ENCODE measurements around the gene RSKR. TPM values are rescaled to one million over a fixed set of nuclear protein-coding genes. Genes with fewer than 3 reads are reported as not detected.
A peak's percentile ranks its signal among the peaks of the same experiment; 100 is the strongest.
"Not testable (repeated sequence)": the region's sequence is repeated elsewhere in the genome, so short reads cannot be mapped to it uniquely, and the experiment has no call there.

Gene RSKR
- total RNA-seq, 1 donor from 2014 or later = 26.8 TPM

DNA sequence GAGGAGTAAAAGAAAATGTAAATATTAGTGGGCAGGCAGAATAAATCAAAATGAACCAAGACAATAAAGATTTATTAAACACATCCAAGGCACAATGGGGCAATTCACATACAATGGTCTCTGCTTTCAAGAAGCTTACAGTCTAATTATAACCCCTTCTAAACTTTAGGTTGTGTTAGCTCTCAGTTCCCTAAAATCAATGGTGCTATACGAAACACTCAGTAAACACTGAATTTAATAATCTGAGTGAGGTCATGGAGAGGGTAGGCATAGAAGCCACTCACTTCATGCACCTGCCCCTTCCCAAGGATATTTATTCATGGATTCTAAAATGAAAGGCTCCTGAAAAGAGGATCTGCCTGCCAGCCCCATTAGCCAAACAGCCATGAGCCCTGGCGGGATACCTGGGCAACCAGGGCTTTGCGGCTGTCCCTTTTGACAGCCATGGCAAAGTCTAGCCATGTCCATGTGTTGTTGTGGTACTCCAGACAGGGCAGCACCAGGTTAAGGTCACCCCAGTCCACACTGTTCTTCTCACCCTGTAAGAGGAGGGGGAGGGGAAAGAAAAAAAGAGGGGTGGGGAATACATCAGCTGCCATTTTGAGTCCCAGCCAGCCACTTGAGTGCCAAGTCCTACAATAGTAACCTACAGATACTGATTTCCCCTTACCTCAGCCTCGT is 1.4 kb upstream of the RSKR start:
- Mint-ChIP-seq H3K27me3 (no peaks in the 10 kb centered on the region), H3K4me1 (peaks cover 38% of the 10 kb centered on the region), H3K4me3 (no peak overlapping the region), H3K27ac (peak overlapping the region; percentile 46), H3K36me3 (ENCODE audit: low read depth) (peaks cover 73% of the 10 kb centered on the region), H3K9me3 (no peaks in the 10 kb centered on the region)
- no peak for DNase-seq
- ChIA-PET CTCF (interaction anchor here (1.2 kb wide), 1 partner anchor 120 kb away, joined by 4 read pairs; no protein-coding TSS in a partner anchor), POLR2A (interaction anchor here (1.6 kb wide), 1 partner anchor 16 kb away, joined by 8 read pairs; no protein-coding TSS in a partner anchor)
- intact Hi-C loops (cut with micrococcal nuclease) = no loop called here
- TF ChIP-seq, protein P1, sequence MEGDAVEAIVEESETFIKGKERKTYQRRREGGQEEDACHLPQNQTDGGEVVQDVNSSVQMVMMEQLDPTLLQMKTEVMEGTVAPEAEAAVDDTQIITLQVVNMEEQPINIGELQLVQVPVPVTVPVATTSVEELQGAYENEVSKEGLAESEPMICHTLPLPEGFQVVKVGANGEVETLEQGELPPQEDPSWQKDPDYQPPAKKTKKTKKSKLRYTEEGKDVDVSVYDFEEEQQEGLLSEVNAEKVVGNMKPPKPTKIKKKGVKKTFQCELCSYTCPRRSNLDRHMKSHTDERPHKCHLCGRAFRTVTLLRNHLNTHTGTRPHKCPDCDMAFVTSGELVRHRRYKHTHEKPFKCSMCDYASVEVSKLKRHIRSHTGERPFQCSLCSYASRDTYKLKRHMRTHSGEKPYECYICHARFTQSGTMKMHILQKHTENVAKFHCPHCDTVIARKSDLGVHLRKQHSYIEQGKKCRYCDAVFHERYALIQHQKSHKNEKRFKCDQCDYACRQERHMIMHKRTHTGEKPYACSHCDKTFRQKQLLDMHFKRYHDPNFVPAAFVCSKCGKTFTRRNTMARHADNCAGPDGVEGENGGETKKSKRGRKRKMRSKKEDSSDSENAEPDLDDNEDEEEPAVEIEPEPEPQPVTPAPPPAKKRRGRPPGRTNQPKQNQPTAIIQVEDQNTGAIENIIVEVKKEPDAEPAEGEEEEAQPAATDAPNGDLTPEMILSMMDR (IDR thresholded peaks at IDR 0.05) = no peak
- ATAC-seq (ENCODE audit: low read depth) = peak; percentile 56

DNA sequence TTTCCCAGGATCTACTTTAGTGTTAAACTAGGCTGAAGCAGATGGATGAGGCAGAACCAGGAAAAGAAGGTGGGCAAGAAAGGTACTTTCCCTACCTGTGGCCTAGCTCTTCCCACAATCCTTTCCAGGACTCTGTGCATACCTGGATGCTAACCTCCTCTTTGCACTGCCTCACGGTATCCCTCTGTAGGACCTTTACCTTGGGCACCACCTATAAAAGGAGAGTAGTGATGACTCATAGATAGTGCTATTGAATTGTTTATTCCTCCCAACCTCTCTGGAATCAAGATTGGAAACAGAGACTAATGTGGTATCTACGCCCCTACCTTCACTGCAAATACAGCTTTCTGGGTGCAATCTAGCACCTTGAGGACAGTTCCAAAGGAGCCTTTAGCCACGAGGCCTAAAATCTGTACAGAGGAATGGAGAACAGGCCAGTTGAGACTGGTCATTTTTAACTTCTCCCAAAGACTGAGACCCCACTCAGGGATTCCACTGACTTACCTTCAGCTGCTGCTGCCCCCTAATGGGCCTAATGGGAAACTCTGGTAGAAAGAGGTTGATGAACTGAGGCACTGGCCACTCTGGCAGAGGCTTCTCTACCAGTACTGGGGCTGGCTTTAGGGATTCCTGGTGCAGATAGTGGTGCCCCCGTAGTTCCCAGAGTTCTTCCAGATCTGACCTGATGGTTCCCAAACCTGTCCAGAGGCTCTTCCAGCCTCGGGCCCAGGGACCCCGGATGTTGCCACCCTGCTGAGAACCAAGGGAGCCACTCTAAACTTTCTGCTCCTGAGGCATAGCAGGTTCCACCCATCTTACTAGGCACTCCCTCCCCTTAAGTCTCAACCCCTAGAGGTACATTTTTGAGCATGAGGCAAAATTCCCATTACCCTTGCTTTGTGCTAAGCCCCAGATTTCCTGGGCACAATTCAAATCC is 781 bp downstream of the RSKR start:
- peak; percentile 54 for ATAC-seq (ENCODE audit: low read depth)
- POLR2A ChIA-PET = interaction anchor here (0.7 to 1.4 kb wide), 3 partner anchors 14 to 67 kb away, joined by 3 to 6 read pairs (median 5); no protein-coding TSS in a partner anchor
- CTCF ChIA-PET = interaction anchor here (0.7 to 4.7 kb wide), 19 partner anchors 8 to 197 kb away, joined by 3 to 66 read pairs (median 4); partner anchors contain the start of genes ALDOC and SPAG5
- TF ChIP-seq, protein P1 (IDR thresholded peaks at IDR 0.05) = no peak
- DNase-seq = peak; percentile 26
- no peaks in the 10 kb centered on the region for H3K9me3 Mint-ChIP-seq
- H3K4me1 Mint-ChIP-seq = peaks cover 38% of the 10 kb centered on the region
- peak overlapping the region; percentile 38 for H3K27ac Mint-ChIP-seq
- H3K4me3 Mint-ChIP-seq = no peak overlapping the region
- H3K27me3 Mint-ChIP-seq = no peaks in the 10 kb centered on the region
- H3K36me3 Mint-ChIP-seq (ENCODE audit: low read depth) = peaks cover 60% of the 10 kb centered on the region
- intact Hi-C loops (cut with micrococcal nuclease) = loop anchor here (1.0 to 5.0 kb wide), 4 partner anchors 41 to 119 kb away; partner anchors contain the start of genes PIGS and UNC119

DNA sequence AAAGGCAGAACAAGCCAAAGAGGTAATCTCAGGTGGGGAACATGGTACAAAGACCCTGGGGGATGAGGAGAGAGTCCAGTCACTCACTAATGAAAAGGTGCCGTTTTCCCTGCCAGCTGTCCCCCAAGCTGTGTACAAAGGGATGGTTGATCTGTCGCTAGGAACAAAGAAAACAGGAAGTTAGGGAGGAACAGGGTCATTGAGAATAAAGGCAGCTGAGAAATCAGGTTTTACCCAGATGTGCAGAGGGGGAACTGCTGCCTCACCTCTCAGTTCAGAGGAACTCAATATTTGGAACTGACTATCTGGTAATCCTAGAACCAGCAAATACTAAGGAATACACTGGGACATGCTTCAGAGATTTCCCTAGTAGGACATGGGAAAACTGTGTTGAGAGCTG is 1.5 kb downstream of the RSKR start:
- TF ChIP-seq, protein P1 (IDR thresholded peaks at IDR 0.05) = no peak
- intact Hi-C loops (cut with micrococcal nuclease) = loop anchor here (5.0 kb wide), 2 partner anchors 40 to 60 kb away; partner anchors contain the start of genes PIGS and UNC119
- ChIA-PET CTCF (interaction anchor here (0.7 to 4.7 kb wide), 19 partner anchors 8 to 196 kb away, joined by 3 to 66 read pairs (median 4); partner anchors contain the start of genes ALDOC and SPAG5), POLR2A (interaction anchor here (1.4 kb wide), 2 partner anchors 13 to 63 kb away, joined by 5 to 6 read pairs; no protein-coding TSS in a partner anchor)
- Mint-ChIP-seq H3K27me3 (no peaks in the 10 kb centered on the region), H3K27ac (peak overlapping the region; percentile 38), H3K4me3 (no peak overlapping the region), H3K9me3 (no peaks in the 10 kb centered on the region), H3K4me1 (peaks cover 38% of the 10 kb centered on the region), H3K36me3 (ENCODE audit: low read depth) (peaks cover 56% of the 10 kb centered on the region)
- DNase-seq (no peak), ATAC-seq (ENCODE audit: low read depth) (no peak)

DNA sequence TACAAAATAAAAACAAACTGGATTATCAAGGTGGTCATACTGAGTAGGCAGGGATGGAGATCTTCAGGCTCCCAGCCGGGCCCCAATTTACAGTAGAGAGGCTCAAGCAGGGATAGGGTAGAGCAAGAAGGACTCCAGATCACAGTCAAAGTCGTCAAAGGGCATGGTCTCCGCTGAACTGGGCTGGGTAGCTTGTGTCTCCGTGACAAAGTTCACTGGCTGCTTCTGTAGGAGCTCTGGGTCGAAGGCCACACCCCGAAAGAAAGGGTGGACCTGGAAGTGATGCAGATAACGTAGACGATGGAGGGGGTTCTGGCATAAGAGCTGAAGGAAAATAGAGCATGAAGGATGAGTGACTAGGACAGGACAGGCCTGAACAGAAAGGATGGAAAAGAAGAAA is 3.6 kb downstream of the RSKR start:
- TF ChIP-seq, protein P1 (IDR thresholded peaks at IDR 0.05) = no peak
- H3K27me3 Mint-ChIP-seq = no peaks in the 10 kb centered on the region
- H3K4me3 Mint-ChIP-seq = no peak overlapping the region
- H3K27ac Mint-ChIP-seq = no peak overlapping the region
- CTCF ChIA-PET = interaction anchor here (1.2 to 4.7 kb wide), 3 partner anchors 13 to 115 kb away, joined by 3 to 66 read pairs (median 32); no protein-coding TSS in a partner anchor
- H3K9me3 Mint-ChIP-seq = no peaks in the 10 kb centered on the region
- peaks cover 38% of the 10 kb centered on the region for H3K36me3 Mint-ChIP-seq (ENCODE audit: low read depth)
- ATAC-seq (ENCODE audit: low read depth) (no peak), DNase-seq (no peak)
- H3K4me1 Mint-ChIP-seq = peaks cover 28% of the 10 kb centered on the region
- intact Hi-C loops (cut with micrococcal nuclease) = loop anchor here (5.0 kb wide), 2 partner anchors 38 to 58 kb away; partner anchors contain the start of genes PIGS and UNC119
- POLR2A ChIA-PET = interaction anchor here (1.8 kb wide), 1 partner anchor 11 kb away, joined by 11 read pairs; no protein-coding TSS in a partner anchor

DNA sequence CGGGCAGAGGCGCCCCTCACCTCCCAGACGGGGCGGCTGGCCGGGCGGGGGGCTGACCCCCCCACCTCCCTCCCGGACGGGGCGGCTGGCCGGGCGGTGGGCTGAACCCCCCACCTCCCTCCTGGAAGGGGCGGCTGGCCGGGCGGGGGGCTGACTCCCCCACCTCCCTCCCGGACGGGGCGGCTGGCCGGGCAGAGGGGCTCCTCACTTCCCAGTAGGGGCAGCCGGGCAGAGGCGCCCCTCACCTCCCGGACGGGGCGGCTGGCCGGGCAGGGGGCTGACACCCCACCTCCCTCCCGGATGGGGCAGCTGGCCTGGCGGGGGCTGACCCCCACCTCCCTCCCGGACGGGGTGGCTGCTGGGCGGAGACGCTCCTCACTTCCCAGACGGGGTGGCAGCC is 10.0 kb downstream of the RSKR start:
- POLR2A ChIA-PET; ATAC-seq (ENCODE audit: low read depth); intact Hi-C loops (cut with micrococcal nuclease); CTCF ChIA-PET; H3K4me1 Mint-ChIP-seq; H3K27me3 Mint-ChIP-seq; H3K27ac Mint-ChIP-seq; H3K9me3 Mint-ChIP-seq; DNase-seq; H3K4me3 Mint-ChIP-seq: not testable (repeated sequence)
- H3K36me3 Mint-ChIP-seq (ENCODE audit: low read depth) = peaks cover 13% of the 10 kb centered on the region

Measured in activated B cell treated with CpG ODN at 0.5 μM for 24 hours (primary cell).